Astrocyte (in vitro differentiated cells and primary cell): ENCODE results near the gene TTLL9. TPM values are rescaled to one million over a fixed set of nuclear protein-coding genes. Genes with fewer than 3 reads are reported as not detected.

Experiments used
- DNase-seq: peaks from one replicate; pipeline ENCODE4 v3.0.0-alpha.2; 2010; ENCODE audit warnings: low read depth
- FAIRE-seq: peaks from 2 replicates; lab custom pipeline; 2011; peaks lifted over from hg19 to GRCh38; lab: Jason Lieb, UNC
- H2AFZ ChIP-seq: 2 replicates; pipeline ENCODE4 v1.6.0; 2012; ENCODE audit warnings: low read depth, low read length, inconsistent platforms
- H3K27ac ChIP-seq: 2 replicates; pipeline ENCODE4 v1.5.1; 2011; ENCODE audit warnings: low read depth, low read length, inconsistent platforms
- H3K27me3 ChIP-seq: 2 replicates; pipeline ENCODE4 v1.6.0; 2011; ENCODE audit warnings: low read length, inconsistent platforms; ENCODE audit not compliant: insufficient read depth
- H3K36me3 ChIP-seq: 2 replicates; pipeline ENCODE4 v1.5.1; 2011; ENCODE audit warnings: low read length, inconsistent platforms; ENCODE audit not compliant: insufficient read depth
- H3K4me1 ChIP-seq: 2 replicates; pipeline ENCODE4 v1.5.1; 2011; ENCODE audit warnings: low read length, inconsistent platforms; ENCODE audit not compliant: insufficient read depth
- H3K4me2 ChIP-seq: 2 replicates; pipeline ENCODE4 v1.6.0; 2012; ENCODE audit warnings: low read length, inconsistent platforms
- H3K4me3 ChIP-seq: 2 replicates; pipeline ENCODE4 v1.5.1; 2011; ENCODE audit warnings: low read depth, mild to moderate bottlenecking, low read length, inconsistent platforms; ENCODE audit not compliant: insufficient read depth
- H3K79me2 ChIP-seq: 2 replicates; pipeline ENCODE4 v1.6.0; 2012; ENCODE audit warnings: mild to moderate bottlenecking, low read length, inconsistent platforms; ENCODE audit not compliant: insufficient read depth
- H3K9ac ChIP-seq: 2 replicates; pipeline ENCODE4 v1.6.0; 2012; ENCODE audit warnings: mild to moderate bottlenecking, low read length, inconsistent platforms
- H3K9me3 ChIP-seq: 2 replicates; pipeline ENCODE4 v1.5.1; 2012; ENCODE audit warnings: low read depth, mild to moderate bottlenecking, low read length, inconsistent platforms; ENCODE audit not compliant: insufficient read depth
- H4K20me1 ChIP-seq: 2 replicates; pipeline ENCODE4 v1.6.0; 2012; ENCODE audit warnings: low read length, inconsistent platforms; ENCODE audit not compliant: insufficient read depth
- H3K27ac Mint-ChIP-seq: one replicate; pipeline ENCODE4 v1.8.0; 2021; ENCODE audit warnings: mild to moderate bottlenecking, mixed read lengths; ENCODE audit not compliant: unreplicated experiment
- H3K27me3 Mint-ChIP-seq: one replicate; pipeline ENCODE4 v1.8.0; 2021; ENCODE audit warnings: low read depth, mixed read lengths; ENCODE audit not compliant: unreplicated experiment
- H3K36me3 Mint-ChIP-seq: one replicate; pipeline ENCODE4 v1.8.0; 2021; ENCODE audit warnings: low read depth, mixed read lengths; ENCODE audit not compliant: unreplicated experiment
- H3K4me1 Mint-ChIP-seq: one replicate; pipeline ENCODE4 v1.8.0; 2021; ENCODE audit warnings: low read depth, mixed read lengths; ENCODE audit not compliant: unreplicated experiment
- H3K4me3 Mint-ChIP-seq: one replicate; pipeline ENCODE4 v1.8.0; 2021; ENCODE audit warnings: mild to moderate bottlenecking, moderate library complexity, mixed read lengths; ENCODE audit not compliant: unreplicated experiment
- H3K9me3 Mint-ChIP-seq: one replicate; pipeline ENCODE4 v1.8.0; 2021; ENCODE audit warnings: mild to moderate bottlenecking, mixed read lengths; ENCODE audit not compliant: unreplicated experiment
- CTCF ChIP-seq: IDR thresholded peaks from 2 replicates; pipeline ENCODE4 v1.5.1; 2011; ENCODE audit warnings: low read depth, mild to moderate bottlenecking, inconsistent platforms, low read length, moderate library complexity; ENCODE audit not compliant: insufficient read depth
- EZH2 ChIP-seq: IDR thresholded peaks from 2 replicates; pipeline ENCODE4 v1.6.1; 2012; ENCODE audit warnings: mild to moderate bottlenecking, low read length, inconsistent platforms; ENCODE audit not compliant: insufficient read depth
- total RNA-seq: library from RNA; stranded (reverse); gene quantifications from 2 replicates; pipeline ENCODE4 v1.2.1, GENCODE V29; 2021

The TTLL9 gene
- total RNA-seq, 1 donor from 2014 or later = 0.41 TPM

- H4K20me1 ChIP-seq = peaks cover 2% of the 10 kb centered on the region
- Mint-ChIP-seq H3K4me1 (no peaks in the 10 kb centered on the region), H3K27me3 (peaks cover 6% of the 10 kb centered on the region), H3K4me3 (no peak overlapping the region), H3K9me3 (no peaks in the 10 kb centered on the region), H3K27ac (no peak overlapping the region), H3K36me3 (peaks cover 17% of the 10 kb centered on the region)
- H3K4me1 ChIP-seq = no peaks in the 10 kb centered on the region
- H3K27me3 ChIP-seq = no peaks in the 10 kb centered on the region
- no peak for DNase-seq
- H2AFZ ChIP-seq = no peak overlapping the region
- H3K9ac ChIP-seq = no peak overlapping the region
- no peak overlapping the region for H3K4me2 ChIP-seq
- no peaks in the 10 kb centered on the region for H3K79me2 ChIP-seq
- H3K9me3 ChIP-seq = no peaks in the 10 kb centered on the region
- H3K27ac ChIP-seq = no peak overlapping the region
- H3K4me3 ChIP-seq = no peak overlapping the region
- no peaks in the 10 kb centered on the region for H3K36me3 ChIP-seq
- FAIRE-seq = no peak
- no peak for TF ChIP-seq EZH2
- no peak for TF ChIP-seq CTCF
These were observed 69.2 kb downstream of the TTLL9 start for GRCh38 chr20:31939661-31940060.

GRCh38 chr20:31943052-31943471 is 72.6 kb downstream of the TTLL9 start:
- no peaks in the 10 kb centered on the region for H3K27me3 ChIP-seq
- peaks cover 18% of the 10 kb centered on the region for H4K20me1 ChIP-seq
- H3K4me3 Mint-ChIP-seq = no peak overlapping the region
- peaks cover 27% of the 10 kb centered on the region for H3K36me3 Mint-ChIP-seq
- no peak for DNase-seq
- TF ChIP-seq CTCF = no peak
- no peak for TF ChIP-seq EZH2
- H3K4me1 Mint-ChIP-seq = no peaks in the 10 kb centered on the region
- no peak overlapping the region for H3K27ac ChIP-seq
- no peaks in the 10 kb centered on the region for H3K79me2 ChIP-seq
- H3K9me3 Mint-ChIP-seq = no peaks in the 10 kb centered on the region
- no peaks in the 10 kb centered on the region for H3K9me3 ChIP-seq
- no peak for FAIRE-seq
- H3K9ac ChIP-seq = no peak overlapping the region
- H2AFZ ChIP-seq = no peak overlapping the region
- no peak overlapping the region for H3K4me2 ChIP-seq
- peaks cover 6% of the 10 kb centered on the region for H3K27me3 Mint-ChIP-seq
- H3K27ac Mint-ChIP-seq = no peak overlapping the region
- no peaks in the 10 kb centered on the region for H3K4me1 ChIP-seq
- no peak overlapping the region for H3K4me3 ChIP-seq
- H3K36me3 ChIP-seq = peaks cover 20% of the 10 kb centered on the region

GRCh38 chr20:31945319-31945718 is 74.9 kb downstream of the TTLL9 start:
- Histone ChIP-seq H4K20me1 (peaks cover 33% of the 10 kb centered on the region), H3K4me1 (peaks cover under 1% of the 10 kb centered on the region), H3K9me3 (no peaks in the 10 kb centered on the region), H3K36me3 (peaks cover 26% of the 10 kb centered on the region), H3K4me3 (no peak overlapping the region), H2AFZ (no peak overlapping the region), H3K79me2 (peaks cover 17% of the 10 kb centered on the region), H3K27me3 (no peaks in the 10 kb centered on the region), H3K4me2 (no peak overlapping the region), H3K27ac (no peak overlapping the region), H3K9ac (no peak overlapping the region)
- no peak for TF ChIP-seq EZH2
- no peak for TF ChIP-seq CTCF
- Mint-ChIP-seq H3K36me3 (peaks cover 37% of the 10 kb centered on the region), H3K4me3 (no peak overlapping the region), H3K27ac (no peak overlapping the region), H3K27me3 (no peaks in the 10 kb centered on the region), H3K4me1 (no peaks in the 10 kb centered on the region), H3K9me3 (no peaks in the 10 kb centered on the region)
- DNase-seq (no peak), FAIRE-seq (no peak)
